HG03103 (cell line): ENCODE results near the gene ABCA3.
"Not testable (repeated sequence)": the region's sequence is repeated elsewhere in the genome, so short reads cannot be mapped to it uniquely, and the experiment has no call there.

Experiments
- ATAC-seq: cut with Tn5 transposase; IDR thresholded peaks from one replicate; pipeline ENCODE4 v1.9.1; 2021; ENCODE audit warnings: low read depth; ENCODE audit not compliant: unreplicated experiment

The ABCA3 gene

DNA sequence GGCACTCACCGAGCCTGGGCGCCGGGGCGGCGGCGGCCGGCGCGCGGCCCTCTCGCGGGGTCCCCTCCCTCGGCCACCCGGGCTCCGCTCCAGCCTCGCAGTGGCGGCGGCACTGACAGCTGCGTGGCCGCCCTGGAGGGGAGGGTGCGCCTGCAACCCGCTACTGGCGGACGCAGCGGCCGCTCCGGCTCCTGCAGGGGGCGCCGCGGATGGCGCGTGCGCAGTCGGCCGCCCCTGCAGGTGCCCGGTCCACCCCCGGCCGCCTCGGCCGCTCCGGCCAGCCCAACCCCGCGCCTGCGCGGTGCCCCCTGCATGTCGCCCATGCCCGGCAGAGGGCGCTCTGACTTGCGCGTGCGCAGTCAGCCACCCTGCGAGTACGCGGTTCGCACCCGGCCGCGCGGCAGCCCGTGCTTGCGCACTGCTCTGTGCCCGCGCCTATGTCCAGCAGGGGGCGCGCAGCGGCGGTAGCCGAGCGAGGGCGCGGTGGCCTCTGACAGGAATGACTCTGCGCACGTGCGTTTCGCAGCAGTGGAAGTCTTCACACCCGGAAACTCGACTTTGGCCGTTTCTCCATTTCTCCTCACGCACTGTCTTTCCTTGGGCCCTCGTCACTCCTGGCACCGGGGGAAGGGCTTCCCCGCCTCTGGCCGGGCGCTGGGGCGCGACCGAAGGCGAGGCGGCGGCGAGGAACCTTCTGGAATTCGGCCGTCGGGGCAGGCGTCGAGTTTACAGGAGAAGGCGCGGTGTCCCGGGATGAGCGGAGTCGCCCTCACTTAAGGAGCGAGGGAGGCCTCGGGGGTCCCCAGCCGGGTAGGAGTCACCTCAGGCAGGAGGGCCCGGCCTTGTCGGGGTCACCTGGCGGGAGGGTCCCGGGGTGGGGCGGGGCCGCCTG lies at the start of gene ABCA3:
Gene ABCA3 (minus strand): TSS at position 165 of the 892 bp plus-strand sequence. CDS start 14,262 bp downstream, outside the sequence.
- ATAC-seq, result peak; percentile 66

- no peak for ATAC-seq
Observed at GRCh38 chr16:2388875-2389433, 48.4 kb upstream of the ABCA3 start.

DNA sequence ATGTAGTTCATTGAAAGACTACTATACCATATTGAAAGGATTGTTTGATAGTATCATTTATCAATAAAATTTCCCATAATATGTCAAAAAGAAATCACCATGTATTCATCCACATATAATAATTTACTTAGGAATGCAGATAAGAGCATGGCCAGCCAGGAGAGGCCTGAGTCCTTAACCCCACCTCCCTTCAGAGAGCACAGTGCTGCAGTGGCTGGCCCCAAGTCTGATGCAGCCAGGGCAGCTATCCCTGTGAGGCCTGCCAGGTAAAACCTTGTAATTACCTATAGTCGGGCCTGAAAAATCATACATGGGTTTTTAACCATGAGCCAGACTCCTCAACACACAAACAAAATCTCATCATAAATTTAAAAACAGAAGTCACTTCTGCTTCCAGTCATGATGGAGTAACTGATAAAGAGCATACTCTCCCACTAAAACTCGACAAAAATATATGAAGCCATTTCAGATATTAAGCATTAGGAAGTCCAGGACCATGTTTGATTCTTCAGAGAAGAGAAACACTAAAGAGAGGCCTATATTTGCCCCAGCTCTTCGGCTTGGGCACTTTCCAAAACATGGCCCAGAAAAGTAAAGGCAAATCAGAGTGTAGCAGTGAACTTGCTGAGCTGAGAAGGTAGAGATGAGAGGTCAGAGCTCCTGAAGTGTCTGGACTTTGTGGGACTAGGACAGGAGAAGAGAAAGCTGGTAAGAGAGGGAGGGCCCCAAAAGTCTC lies 47.8 kb upstream of the ABCA3 start:
- ATAC-seq, result no peak

GRCh38 chr16:2386990-2387389 lies 46.5 kb upstream of the ABCA3 start:
- ATAC-seq, result no peak

DNA sequence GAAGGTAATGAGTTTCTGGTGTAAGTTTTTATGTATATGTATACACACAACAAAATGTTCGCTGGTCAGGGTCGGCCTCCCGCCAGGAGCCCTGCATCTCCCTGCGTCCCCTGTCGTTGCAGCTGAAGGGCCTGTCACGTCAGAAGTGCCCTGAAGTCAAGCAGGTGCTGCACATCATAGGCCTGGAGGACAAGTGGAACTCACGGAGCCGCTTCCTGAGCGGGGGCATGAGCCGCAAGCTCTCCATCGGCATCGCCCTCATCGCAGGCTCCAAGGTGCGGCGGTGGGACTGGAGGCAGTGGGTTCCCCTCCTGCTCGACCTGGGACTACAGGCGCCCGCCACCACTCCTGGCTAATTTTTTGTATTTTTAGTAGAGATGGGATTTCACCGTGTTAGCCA lies 45.5 kb upstream of the ABCA3 start:
- ATAC-seq, result not testable (repeated sequence)

GRCh38 chr16:2385190-2385836 lies 44.8 kb upstream of the ABCA3 start:
- no peak for ATAC-seq

DNA sequence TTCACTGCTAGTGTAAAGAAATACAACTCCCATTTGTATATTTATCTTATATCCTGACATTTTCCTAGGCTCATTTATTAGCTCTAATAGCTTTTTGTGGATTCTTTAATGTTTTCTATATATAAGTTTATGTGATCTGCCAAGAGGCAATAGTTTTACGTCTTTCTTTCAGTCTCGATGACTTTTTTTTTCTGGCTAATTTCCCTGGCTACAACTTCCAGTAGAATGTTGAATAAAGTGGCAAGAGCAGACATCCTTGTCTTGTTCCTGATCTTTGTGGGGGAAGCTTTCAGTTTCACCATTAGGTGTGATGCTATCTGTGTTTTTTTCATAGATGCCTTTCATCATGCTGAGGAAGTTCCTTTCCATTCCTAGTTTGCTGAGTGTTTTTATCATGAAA lies 43.9 kb upstream of the ABCA3 start:
- ATAC-seq, result no peak

DNA sequence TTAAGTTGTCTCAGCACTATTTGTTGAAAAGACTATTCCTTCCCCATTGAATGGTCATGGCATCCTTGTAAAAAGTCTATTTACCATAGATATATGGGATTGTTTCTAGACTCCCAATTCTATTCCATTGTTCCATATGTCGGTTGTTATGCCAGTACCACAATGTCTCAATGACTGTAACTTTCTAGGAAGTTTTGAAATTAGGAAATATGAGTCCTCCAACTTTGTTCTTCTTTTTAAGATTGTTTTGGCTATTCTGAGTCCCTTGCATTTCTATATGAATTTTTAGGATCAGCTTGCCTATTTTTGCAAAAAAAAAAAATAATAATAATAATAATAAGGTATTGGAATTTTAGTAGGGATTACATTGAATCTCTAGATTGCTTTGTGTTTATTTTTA lies 43.0 kb upstream of the ABCA3 start:
- ATAC-seq, result no peak

GRCh38 chr16:2374644-2375043 lies 34.1 kb upstream of the ABCA3 start:
- no peak for ATAC-seq

DNA sequence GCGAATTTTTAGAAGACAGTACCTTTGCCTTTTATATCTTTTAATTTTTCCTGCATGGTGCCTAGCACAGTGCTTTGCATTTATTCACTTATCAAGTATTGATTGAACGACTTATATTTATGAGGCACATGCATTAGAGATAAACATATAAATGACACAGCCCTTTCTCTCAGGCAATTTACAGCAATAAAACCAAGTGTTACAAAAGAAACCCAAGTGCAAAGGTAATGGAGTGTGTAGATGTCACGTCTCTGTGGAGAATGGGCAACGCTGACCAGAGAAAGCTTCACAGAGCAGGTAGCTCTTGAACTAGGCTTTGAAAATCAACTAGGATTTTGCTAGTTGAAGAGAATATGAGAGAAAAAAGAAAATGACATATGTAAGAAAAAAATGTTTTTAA lies 32.6 kb upstream of the ABCA3 start:
- no peak for ATAC-seq

DNA sequence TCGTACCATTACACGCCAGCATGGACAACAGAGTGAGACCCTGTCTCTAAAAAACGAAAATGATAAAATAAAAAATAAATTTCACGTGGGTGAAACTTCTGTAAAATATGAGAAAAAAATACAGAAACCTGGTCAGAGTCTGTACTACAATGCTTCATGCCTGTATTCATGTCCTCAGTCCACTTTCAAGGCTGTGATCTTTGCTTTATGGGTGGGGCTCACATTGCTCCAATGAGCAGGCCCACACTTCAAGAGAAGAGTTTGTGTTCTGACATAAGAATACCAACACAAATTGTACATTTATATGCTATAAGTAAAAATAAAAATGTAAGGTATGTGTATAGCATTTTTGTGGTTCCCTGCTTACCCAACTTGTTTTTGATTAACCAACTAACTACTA lies 32.2 kb upstream of the ABCA3 start:
- ATAC-seq, result no peak

GRCh38 chr16:2371421-2371820 lies 30.9 kb upstream of the ABCA3 start:
- no peak for ATAC-seq

DNA sequence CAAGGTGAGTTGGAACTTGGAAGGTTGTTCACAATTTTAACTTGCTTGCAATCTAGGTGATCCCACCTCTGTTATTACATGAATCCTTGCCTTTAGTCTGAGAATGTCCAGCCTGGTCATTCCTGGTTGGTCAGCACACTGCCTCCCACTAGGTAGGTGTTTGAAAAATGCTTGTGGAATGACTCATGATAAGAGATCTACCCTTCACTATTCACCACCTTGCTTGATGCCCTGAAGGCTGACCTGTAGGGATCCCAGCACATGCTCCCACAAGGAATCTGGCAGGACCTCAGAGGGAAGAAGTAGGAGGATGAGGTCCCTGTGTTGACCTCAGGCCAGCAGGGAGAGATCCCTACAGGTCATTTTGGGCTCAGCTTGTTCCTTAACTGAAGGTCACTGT lies 30.2 kb upstream of the ABCA3 start:
- no peak for ATAC-seq

DNA sequence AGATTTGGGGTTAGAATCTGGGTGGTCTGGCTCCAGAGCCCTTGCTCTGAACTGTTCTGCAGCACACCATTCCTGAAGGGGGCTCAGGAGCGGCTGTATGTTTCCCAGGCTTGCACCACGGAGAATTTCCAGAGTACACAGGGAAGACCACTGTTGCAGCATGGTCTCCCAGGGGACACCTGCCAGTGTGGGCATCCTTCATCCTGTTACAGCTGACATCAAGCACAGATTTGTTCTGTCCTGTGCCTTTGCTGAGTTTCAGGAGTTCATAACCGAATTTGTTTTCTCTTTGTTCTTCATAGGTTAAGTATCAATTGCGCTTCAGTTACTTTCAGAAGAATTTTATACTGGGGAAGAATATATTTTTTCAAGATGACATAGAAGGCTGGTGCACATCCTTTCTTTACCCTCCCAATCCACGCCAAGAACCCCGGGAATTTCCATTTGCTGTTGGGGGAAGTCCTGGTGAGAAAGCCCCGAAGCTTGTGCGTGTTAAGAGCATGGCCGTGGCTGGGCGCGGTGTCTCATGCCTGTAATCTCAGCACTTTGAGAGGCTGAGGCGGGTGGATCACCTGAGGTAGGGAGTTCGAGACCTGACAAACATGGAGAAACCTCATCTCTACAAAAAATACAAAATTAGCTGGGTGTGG lies 26.3 kb upstream of the ABCA3 start:
- no peak for ATAC-seq

DNA sequence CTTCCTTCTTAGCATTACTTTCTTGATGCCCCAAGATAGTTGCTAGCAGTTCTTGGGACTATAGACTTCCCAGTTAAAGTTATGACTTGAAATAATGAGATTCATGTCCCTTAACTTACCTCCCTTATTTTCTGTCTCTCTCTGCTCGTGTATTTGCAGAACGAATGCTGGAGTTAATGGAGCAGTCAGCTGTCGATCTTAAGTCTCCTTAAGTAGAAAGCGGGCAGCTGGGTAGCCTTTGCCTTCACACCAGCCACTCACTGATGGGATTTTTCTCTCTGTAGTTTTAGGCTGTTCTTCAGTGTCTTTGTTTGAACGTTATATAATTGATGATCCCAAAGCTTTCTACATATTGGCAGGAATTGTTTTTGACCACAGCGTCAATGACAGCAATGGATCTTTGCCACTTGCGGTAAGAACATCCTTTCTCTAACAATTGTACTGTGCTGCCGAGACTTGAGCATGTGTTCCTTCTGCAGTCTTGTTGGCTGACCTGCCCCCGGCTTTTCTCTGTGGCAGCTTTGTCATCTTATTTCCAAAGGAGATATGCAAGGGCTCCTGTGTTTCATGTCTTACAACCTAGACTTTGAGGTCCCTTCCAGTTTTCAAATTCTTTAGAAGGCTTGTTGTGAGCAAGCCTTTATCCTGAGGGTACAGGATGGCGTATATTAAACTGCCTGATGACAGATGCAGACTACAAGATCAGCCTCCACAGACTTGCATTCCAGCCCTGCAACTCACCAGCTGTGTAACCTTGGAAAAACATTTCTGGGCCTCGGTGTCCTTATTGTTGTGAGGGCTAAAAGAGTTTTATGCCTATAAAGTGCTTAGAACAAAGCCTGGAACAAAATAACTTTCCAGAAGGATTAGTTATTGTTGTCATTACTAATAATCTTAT lies 25.1 kb upstream of the ABCA3 start:
- no peak for ATAC-seq

DNA sequence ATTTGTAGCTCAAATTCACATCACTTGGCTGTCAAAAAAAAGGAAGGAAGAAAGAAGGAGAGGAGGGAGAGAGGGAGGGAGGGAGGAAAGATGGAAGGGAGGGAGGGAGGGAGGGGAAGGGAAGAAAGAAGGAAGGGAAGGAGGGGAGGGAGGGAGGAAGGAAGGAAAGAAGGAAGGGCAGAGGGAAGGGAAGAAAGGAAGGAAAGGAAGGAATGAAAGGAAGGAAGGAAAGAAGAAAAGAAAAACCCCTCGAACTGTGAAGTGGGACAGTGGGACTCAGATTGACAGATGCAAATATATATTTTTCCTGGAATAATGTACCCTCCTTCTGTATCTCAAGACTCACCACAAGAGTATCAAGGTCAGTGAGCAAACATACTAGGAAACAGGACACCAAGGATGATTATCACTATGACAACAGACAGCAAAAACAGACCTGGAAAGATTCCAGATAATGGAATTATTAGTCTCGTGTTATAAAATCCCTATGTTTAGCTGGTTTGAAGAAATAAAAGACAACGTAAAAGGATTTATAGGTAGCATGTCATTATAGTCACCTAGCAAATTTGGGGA lies 24.2 kb upstream of the ABCA3 start:
- no peak for ATAC-seq

DNA sequence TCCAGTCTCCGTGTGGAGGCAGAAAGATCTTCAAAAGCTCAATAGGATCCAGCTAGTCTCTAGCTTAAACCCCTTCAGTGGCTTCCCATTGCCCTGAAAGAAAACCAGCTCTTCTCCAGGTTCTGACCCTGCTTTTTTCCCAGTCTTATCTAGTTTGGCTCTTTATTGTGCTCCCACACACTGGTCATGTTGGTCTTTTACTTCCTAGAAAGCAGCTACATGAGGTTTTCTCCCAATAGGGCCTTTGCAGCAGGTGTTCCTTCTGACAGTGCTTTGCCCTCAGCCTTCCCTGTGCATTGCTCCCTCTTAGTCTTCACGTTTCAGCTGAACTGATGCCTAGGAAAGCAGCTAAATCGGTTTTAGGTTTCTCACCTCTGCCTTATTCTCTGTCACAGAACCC lies 21.7 kb upstream of the ABCA3 start:
- no peak for ATAC-seq

DNA sequence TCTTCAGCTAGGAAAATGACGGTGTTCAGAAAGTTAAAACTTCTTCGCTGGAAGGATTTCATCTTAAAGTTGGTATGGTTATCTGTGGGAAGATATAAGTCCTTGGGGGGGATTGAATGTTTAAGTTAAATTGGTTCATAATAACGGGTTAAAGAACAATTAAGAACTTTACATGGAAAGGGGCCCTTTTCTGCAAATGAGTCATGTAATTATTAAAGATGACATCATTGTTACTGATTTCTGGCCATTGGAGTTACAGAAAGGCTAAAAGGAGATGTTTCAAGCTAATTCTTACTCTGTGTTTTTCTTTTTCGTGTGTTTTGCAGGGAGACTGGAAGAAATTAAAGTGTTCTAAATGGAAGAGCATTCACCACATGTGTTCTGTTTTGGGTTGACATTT lies 20.6 kb upstream of the ABCA3 start:
- ATAC-seq, result no peak

DNA sequence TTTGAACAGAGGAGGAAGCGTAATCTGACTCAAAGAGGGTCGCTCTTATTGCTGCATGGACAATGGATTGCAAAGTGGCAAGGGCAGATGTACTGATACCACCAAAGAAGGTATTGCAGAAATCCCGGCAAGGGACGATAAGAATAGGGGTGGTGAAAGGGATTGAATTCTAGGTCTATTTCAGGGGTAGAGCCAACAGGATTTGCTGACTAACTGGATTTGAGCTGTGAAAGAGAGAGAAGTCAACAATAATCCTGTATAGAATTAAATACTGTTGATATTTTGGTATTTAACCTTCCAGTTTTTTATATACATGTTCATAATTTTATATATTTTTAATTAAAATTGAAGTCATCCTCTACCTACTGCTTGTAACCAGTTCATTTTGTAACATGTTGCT lies 19.4 kb upstream of the ABCA3 start:
- ATAC-seq, result no peak
